Hematopoietic multipotent progenitor cell treated with erythropoietin and hydrocortisone succinate and interleukin-3 and kit ligand, for 17 days (in vitro differentiated cells): ENCODE measurements around the gene TRIM14.
A peak's percentile ranks its signal among the peaks of the same experiment; 100 is the strongest.
"Not testable (repeated sequence)": the region's sequence is repeated elsewhere in the genome, so short reads cannot be mapped to it uniquely, and the experiment has no call there.

Source experiments
- DNase-seq: peaks from one replicate; pipeline ENCODE4 v3.0.0-alpha.2; 2015; ENCODE audit warnings: low spot score

The TRIM14 gene

GRCh38 chr9:98046180-98046543, 72.9 kb downstream of the TRIM14 start:
- no peak for DNase-seq

GRCh38 chr9:98045234-98046179, 73.5 kb downstream of the TRIM14 start:
- DNase-seq, result peak; percentile 40

GRCh38 chr9:98043915-98044314, 75.1 kb downstream of the TRIM14 start:
- DNase-seq, result no peak

GRCh38 chr9:98040212-98040611, 78.8 kb downstream of the TRIM14 start:
- DNase-seq, result no peak

GRCh38 chr9:98039607-98040017, 79.4 kb downstream of the TRIM14 start:
- DNase-seq, result no peak

- no peak for DNase-seq
Measured at GRCh38 chr9:98038958-98039357, 80.1 kb downstream of the TRIM14 start.

GRCh38 chr9:98037357-98037756, 81.7 kb downstream of the TRIM14 start:
- DNase-seq, result no peak

GRCh38 chr9:98034593-98035546, 84.2 kb downstream of the TRIM14 start:
- DNase-seq, result peak; percentile 95

- peak; percentile 57 for DNase-seq
Measured at GRCh38 chr9:98031935-98032334, 87.1 kb downstream of the TRIM14 start.

- no peak for DNase-seq
Measured at GRCh38 chr9:98031169-98031568, 87.9 kb downstream of the TRIM14 start.

- no peak for DNase-seq
Measured at GRCh38 chr9:98024702-98025101, 94.3 kb downstream of the TRIM14 start.

GRCh38 chr9:98022447-98022846, 96.6 kb downstream of the TRIM14 start:
- DNase-seq, result no peak

- DNase-seq, result no peak
Measured at GRCh38 chr9:98021306-98022040, 97.5 kb downstream of the TRIM14 start.

GRCh38 chr9:98020476-98021145, 98.4 kb downstream of the TRIM14 start:
- no peak for DNase-seq

GRCh38 chr9:98019869-98020268, 99.2 kb downstream of the TRIM14 start:
- not testable (repeated sequence) for DNase-seq
